A673 (cell line): Measurements from ENCODE around the gene SLC6A6. TPM values are rescaled to one million over a fixed set of nuclear protein-coding genes. Genes with fewer than 3 reads are reported as not detected.

Experiments
- BruUV-seq: library from RNA; stranded (reverse); fragments of 400-500 nt; replicated peaks from 2 replicates; lab custom pipeline; 2021; lab: Mats Ljungman, UMichigan
- CTCF ChIA-PET: fragments of 300-600 bp; sonication (Branson Sonifier 250); formaldehyde crosslinking; loops from one replicate; lab custom pipeline; 2022; ENCODE audit warnings: antibody characterized with exemption; lab: Charles Lee
- POLR2A ChIA-PET: fragments of 300-600 bp; sonication (Branson Sonifier 250); formaldehyde crosslinking; loops from one replicate; lab custom pipeline; 2022; ENCODE audit warnings: antibody characterized with exemption; ENCODE audit not compliant: low non-redundant PET; lab: Charles Lee
- DNase-seq: peaks from one replicate; pipeline ENCODE4 v3.0.0-alpha.2; 2015; ENCODE audit warnings: low spot score
- H3K27ac ChIP-seq: fragments of 200-600 bp; sonication (generic); 2 replicates; pipeline ENCODE4 v1.5.1; 2016; ENCODE audit warnings: mixed run types, low read depth, mild to moderate bottlenecking, mixed read lengths, antibody characterized with exemption, low read length; ENCODE audit not compliant: poor library complexity, severe bottlenecking
- H3K27me3 ChIP-seq: fragments of 200-600 bp; sonication (generic); replicated peaks from 2 replicates; pipeline ENCODE4 v1.6.1; 2017; ENCODE audit warnings: mixed run types, low read depth, mild to moderate bottlenecking, mixed read lengths, antibody characterized with exemption, low read length; ENCODE audit not compliant: insufficient read depth, poor library complexity
- H3K36me3 ChIP-seq: fragments of 200-600 bp; sonication (generic); 2 replicates; pipeline ENCODE4 v1.6.1; 2016; ENCODE audit warnings: mixed run types, mild to moderate bottlenecking, mixed read lengths, antibody characterized with exemption, low read length; ENCODE audit not compliant: insufficient read depth, poor library complexity, severe bottlenecking
- H3K4me1 ChIP-seq: fragments of 200-600 bp; sonication (generic); 2 replicates; pipeline ENCODE4 v1.6.1; 2017; ENCODE audit warnings: mixed run types, mild to moderate bottlenecking, mixed read lengths, antibody characterized with exemption, low read length; ENCODE audit not compliant: insufficient read depth, poor library complexity, severe bottlenecking
- H3K4me3 ChIP-seq: fragments of 200-600 bp; sonication (generic); 2 replicates; pipeline ENCODE4 v1.5.1; 2016; ENCODE audit warnings: low read depth, mixed run types, mild to moderate bottlenecking, mixed read lengths, low read length; ENCODE audit not compliant: poor library complexity, severe bottlenecking
- H3K9me3 ChIP-seq: fragments of 200-600 bp; sonication (generic); 2 replicates; pipeline ENCODE4 v1.6.1; 2016; ENCODE audit warnings: mixed run types, low read depth, mild to moderate bottlenecking, mixed read lengths, antibody characterized with exemption, low read length; ENCODE audit not compliant: poor library complexity, severe bottlenecking
- CTCF ChIP-seq: fragments of 300-800, 200-600 bp; sonication (generic); conservative IDR thresholded peaks from 2 replicates; pipeline ENCODE4 v1.5.1; 2017; ENCODE audit warnings: low read depth, mild to moderate bottlenecking, antibody characterized with exemption, low read length, moderate library complexity, mixed read lengths
- EZH2 ChIP-seq: fragments of 200-600 bp; sonication (generic); IDR thresholded peaks from 2 replicates; pipeline ENCODE4 v1.6.1; 2017; ENCODE audit warnings: borderline replicate concordance, low read depth, mild to moderate bottlenecking, mixed read lengths, antibody characterized with exemption, low read length; ENCODE audit not compliant: poor library complexity, severe bottlenecking
- intact Hi-C: fragments of 100-400 bp; cut with micrococcal nuclease; formaldehyde crosslinking; loops from one replicate; pipeline ENCODE4 v1.10.0; 2022; ENCODE audit not compliant: unreplicated experiment
- total RNA-seq: library from RNA; stranded (reverse); gene quantifications from 2 replicates; pipeline ENCODE4 v1.2.3, GENCODE V29; 2021

SLC6A6 gene
- total RNA-seq, 1 experiment from 2014 or later: 55.1 TPM

- H3K27ac ChIP-seq: no peak overlapping the region
- POLR2A ChIA-PET: no interaction called here
These were observed 57.4 kb downstream of the SLC6A6 start for GRCh38 chr3:14459787-14460186.

GRCh38 chr3:14460342-14461005, 58.1 kb downstream of the SLC6A6 start:
- no peak for TF ChIP-seq EZH2
- no peak for TF ChIP-seq CTCF
- ChIA-PET POLR2A (no interaction called here), CTCF (interaction anchor here (0.9 kb wide), 1 partner anchor 257 kb away, joined by 4 read pairs; no protein-coding TSS in a partner anchor)
- no peak for DNase-seq
- Histone ChIP-seq H3K9me3 (no peaks in the 10 kb centered on the region), H3K36me3 (peaks cover 17% of the 10 kb centered on the region), H3K27me3 (no peaks in the 10 kb centered on the region), H3K4me3 (no peak overlapping the region), H3K27ac (no peak overlapping the region), H3K4me1 (peaks cover 7% of the 10 kb centered on the region)
- intact Hi-C loops: loop anchor here (5.0 kb wide), 1 partner anchor 563 kb away; no protein-coding TSS in a partner anchor
- BruUV-seq: TSS peak; percentile 10

More at GRCh38 chr3:14459787-14460186, 57.4 kb downstream of the SLC6A6 start:
- CTCF ChIA-PET: no interaction called here
- Histone ChIP-seq H3K27me3 (no peaks in the 10 kb centered on the region), H3K9me3 (no peaks in the 10 kb centered on the region), H3K4me1 (peaks cover 7% of the 10 kb centered on the region), H3K36me3 (peaks cover 16% of the 10 kb centered on the region), H3K4me3 (no peak overlapping the region)
- no peak for DNase-seq
- BruUV-seq: no TSS peak
- intact Hi-C loops: loop anchor here (5.0 kb wide), 1 partner anchor 562 kb away; no protein-coding TSS in a partner anchor
- TF ChIP-seq CTCF (no peak), EZH2 (no peak)

GRCh38 chr3:14461006-14461747, 58.8 kb downstream of the SLC6A6 start:
- Histone ChIP-seq H3K27ac (no peak overlapping the region), H3K9me3 (no peaks in the 10 kb centered on the region), H3K36me3 (peaks cover 17% of the 10 kb centered on the region), H3K27me3 (no peaks in the 10 kb centered on the region), H3K4me3 (no peak overlapping the region), H3K4me1 (peaks cover 7% of the 10 kb centered on the region)
- TF ChIP-seq EZH2 (no peak), CTCF (no peak)
- intact Hi-C loops: loop anchor here (5.0 kb wide), 1 partner anchor 564 kb away; no protein-coding TSS in a partner anchor
- no peak for DNase-seq
- ChIA-PET CTCF (interaction anchor here (0.9 kb wide), 1 partner anchor 258 kb away, joined by 4 read pairs; no protein-coding TSS in a partner anchor), POLR2A (no interaction called here)
- no TSS peak for BruUV-seq
